ENCODE data around the gene PITPNM1.

PITPNM1 gene

DNA sequence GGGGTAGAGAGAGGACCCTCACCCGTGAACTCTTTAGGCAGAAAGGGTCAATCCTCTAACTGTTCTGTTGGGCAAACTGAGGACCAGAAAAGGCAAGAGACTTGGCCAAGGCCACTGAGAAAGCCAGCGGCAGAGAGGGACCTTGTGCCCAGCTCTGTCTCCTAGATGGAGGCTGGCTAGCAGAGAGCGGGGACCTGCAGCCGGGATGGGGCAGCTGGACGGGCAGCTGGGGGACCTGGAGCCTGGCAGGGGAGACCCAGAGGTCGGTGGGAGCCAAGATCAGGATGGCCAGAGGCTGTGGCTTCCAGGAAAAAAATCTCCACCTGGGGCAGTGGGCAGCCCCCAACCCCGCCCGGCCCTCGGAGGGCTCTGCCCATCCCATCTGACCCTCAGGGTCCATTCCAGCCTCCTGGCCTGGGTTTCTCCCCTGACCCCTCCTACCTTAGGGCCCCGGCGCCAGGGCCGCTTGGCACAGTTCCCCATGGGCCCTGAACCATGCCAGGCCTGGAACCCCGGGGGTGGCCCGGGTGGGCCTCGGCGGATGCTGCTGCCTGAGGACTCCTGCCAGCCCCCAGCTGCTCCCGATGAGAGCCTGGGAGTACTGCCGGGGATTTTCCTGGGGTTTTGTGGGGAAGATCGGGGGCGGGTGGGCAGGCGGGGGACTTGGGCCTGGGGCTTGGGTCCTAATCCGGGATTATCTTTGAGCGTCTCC, 17.8 kb upstream of the PITPNM1 start, which contains the start of gene CABP2:
CABP2 (minus strand) TSS at position 603 of the 712 bp plus-strand sequence; CDS start at position 483, 120 bp downstream.
- TF ChIP-seq, protein P1, sequence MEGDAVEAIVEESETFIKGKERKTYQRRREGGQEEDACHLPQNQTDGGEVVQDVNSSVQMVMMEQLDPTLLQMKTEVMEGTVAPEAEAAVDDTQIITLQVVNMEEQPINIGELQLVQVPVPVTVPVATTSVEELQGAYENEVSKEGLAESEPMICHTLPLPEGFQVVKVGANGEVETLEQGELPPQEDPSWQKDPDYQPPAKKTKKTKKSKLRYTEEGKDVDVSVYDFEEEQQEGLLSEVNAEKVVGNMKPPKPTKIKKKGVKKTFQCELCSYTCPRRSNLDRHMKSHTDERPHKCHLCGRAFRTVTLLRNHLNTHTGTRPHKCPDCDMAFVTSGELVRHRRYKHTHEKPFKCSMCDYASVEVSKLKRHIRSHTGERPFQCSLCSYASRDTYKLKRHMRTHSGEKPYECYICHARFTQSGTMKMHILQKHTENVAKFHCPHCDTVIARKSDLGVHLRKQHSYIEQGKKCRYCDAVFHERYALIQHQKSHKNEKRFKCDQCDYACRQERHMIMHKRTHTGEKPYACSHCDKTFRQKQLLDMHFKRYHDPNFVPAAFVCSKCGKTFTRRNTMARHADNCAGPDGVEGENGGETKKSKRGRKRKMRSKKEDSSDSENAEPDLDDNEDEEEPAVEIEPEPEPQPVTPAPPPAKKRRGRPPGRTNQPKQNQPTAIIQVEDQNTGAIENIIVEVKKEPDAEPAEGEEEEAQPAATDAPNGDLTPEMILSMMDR (conservative IDR thresholded peaks at IDR 0.05) = no peak
- TF ChIP-seq ZFX (IDR thresholded peaks at IDR 0.05) = no peak
- no peak within 1 kb of the TSS; the same call in 1 of the 2 replicates for H3K27ac ChIP-seq

DNA sequence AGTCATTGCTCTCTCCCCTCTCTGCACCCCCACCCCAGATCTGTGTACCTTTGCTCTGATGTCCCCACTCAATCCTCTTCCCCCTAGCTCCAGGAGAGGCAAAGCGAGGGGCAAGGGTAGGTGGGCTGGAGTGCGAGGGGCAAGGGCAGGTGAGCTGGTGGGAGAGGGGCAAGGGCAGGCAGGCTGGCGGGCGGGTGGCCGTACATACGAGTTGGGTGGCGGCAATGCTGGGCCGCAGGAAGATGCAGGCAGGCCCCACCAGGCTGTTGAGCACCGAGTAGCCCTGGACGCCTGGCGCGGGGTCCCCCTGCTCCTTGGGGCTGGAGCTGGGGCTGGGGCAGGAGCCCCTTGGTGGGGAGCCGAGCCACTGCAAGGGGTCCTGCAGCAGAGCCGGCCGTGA, 17.2 kb upstream of the PITPNM1 start:
- TF ChIP-seq, protein P1 (conservative IDR thresholded peaks at IDR 0.05) = no peak
- TF ChIP-seq ZFX (IDR thresholded peaks at IDR 0.05) = no peak
- H3K27ac ChIP-seq = peak overlapping the region; percentile 25; the same call in 1 of the 2 replicates

DNA sequence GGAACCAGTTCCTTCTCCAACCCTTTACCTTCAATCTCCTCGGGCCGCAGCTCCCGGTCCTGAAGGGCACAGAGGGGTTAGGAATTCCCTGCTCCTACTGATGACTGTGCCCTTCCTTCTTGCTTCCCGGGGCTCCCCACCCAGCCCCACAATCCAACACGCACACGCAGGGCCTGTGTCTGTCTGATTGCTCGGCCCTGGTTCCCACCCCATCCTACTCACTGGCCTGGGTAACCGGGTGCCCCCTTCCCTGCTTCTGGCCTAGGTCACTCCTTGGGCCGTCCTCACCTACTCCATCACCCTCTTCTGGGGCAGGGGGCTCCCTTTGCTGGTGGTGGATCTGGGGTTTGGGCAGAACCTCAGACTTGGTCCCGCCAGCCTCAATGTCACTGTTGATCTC, 16.8 kb upstream of the PITPNM1 start:
- peak overlapping the region; percentile 25; the same call in 1 of the 2 replicates for H3K27ac ChIP-seq
- TF ChIP-seq, protein P1 (conservative IDR thresholded peaks at IDR 0.05) = no peak
- no peak for TF ChIP-seq ZFX (IDR thresholded peaks at IDR 0.05)

DNA sequence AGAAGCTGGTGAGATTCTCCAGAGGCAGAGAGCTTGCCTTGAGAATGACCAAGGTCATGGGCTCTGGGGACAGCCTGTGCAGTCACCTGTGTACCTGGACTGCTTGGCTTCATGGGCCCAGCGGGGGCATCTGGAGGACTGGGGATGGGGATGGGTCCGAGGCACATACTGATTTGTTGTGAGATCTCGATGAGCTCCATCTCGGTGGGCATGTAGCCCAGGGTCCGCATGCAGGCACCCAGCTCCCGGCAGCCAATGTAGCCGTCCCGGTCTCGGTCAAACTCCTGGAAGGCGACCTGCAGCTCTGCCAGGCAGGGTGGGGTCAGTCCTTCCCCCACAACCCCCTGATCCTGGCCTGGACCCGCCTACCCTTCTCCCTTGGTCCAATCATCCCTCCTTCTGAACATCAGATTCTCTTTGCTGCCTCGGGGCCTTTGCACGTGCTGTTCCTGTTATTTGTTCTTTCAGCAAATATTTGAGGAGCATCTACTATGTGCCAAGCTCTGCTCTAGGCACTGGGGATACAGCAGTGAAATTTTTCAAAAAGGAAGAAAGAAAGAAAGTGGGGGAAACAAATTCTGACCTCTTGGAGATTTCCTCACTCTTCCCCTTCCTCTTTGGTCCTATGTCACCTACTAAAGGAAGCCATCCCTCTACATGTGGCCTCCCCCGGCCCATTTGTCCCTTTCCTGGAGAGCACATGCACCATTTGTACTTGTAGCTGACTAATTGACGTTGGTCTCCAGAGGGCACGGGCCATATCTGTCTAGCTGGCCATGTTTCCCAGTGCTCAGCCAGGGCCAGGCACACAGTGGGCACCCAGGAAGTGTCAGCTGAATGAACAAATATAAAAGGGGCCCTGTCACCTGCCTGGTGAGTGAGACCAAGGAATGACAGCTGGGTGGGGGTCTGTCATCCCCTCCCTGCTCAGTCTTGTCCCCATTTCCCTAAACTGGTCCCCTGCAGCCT, 16.0 kb upstream of the PITPNM1 start:
- peak overlapping the region; percentile 25; the same call in 1 of the 2 replicates for H3K27ac ChIP-seq
- TF ChIP-seq ZFX (IDR thresholded peaks at IDR 0.05) = no peak
- TF ChIP-seq, protein P1 (conservative IDR thresholded peaks at IDR 0.05) = no peak

DNA sequence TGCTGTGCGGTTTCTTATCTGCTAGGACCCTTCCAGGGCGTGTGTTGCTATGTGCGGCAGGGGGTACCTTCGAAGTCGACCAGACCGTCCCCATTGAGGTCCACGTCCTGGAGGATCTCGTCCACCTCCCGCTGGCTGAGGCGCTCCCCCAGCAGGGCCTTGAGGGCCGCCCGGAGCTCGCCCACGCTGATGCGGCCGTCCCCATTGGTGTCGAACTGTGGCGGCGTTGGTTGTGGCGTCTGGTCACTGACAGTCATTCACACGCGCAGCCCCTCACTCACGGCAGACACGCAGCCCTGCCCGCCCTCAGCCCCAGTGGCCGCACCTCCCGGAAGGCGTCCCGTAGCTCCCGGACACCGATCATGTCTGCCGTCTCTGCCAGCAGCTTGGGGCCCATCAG, 14.6 kb upstream of the PITPNM1 start:
- no peak overlapping the region for H3K27ac ChIP-seq
- TF ChIP-seq ZFX (IDR thresholded peaks at IDR 0.05) = no peak
- TF ChIP-seq, protein P1 (conservative IDR thresholded peaks at IDR 0.05) = no peak

DNA sequence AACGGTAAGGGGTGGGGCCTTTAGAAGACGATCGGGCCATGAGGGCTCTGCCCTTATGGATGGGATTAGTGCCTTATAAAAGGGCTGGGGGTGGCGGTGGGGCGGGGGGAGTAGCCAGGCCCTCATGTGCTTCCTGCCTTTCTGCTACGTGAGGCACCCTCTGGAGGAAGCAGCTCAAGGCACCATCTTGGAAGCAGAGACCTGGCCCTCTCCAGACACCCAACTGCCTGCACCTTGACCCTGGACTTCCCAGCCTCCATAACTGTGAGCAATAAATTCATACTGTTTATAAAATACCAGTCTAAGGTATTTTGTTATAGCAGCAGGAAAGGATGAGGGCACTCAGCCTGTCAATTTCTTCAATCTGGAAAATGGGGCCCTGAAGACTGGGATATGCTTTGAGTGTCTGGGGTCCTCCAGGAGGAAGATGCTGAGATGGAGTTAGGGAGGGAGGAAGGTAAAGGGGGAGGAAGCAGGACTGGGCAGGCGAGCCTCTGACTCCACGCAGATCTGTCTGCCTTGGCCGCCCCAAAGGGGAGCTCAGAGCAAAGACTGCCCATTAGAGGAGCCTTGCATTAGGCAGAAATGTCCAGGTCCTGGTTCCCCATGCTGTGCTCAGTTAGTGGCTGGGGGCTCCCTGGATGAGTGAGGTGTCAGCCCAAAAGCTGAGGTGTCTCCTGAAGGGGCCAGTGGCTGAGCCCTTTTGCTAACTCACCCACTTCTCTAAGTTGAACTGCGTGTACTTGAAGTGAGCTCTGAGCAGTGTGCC, 12.8 kb upstream of the PITPNM1 start:
- TF ChIP-seq, protein P1 (conservative IDR thresholded peaks at IDR 0.05) = no peak
- TF ChIP-seq ZFX (IDR thresholded peaks at IDR 0.05) = no peak
- no peak overlapping the region for H3K27ac ChIP-seq
